RWPE1 (cell line): ENCODE data around the gene SCAANT1.

Experiments
- CTCF ChIA-PET: fragments of 350-600 bp; sonication (Branson Sonifier 250); formaldehyde crosslinking; extraction: SDS; loops from one replicate; lab custom pipeline; 2021; lab: Yijun Ruan, JAX
- POLR2A ChIA-PET: fragments of 400-600 bp; formaldehyde crosslinking; extraction: SDS; loops from one replicate; lab custom pipeline; 2020; ENCODE audit warnings: antibody characterized with exemption; ENCODE audit not compliant: low non-redundant PET; lab: Yijun Ruan, JAX
- DNase-seq: peaks from one replicate; pipeline ENCODE4 v3.0.0; 2012; ENCODE audit warnings: low spot score
- H3K27ac ChIP-seq: fragments of 450-650 bp; 2 replicates; pipeline ENCODE4 v1.5.1; 2017
- TF ChIP-seq, protein P1 (sequence below): fragments of 450-650 bp; conservative IDR thresholded peaks from 2 replicates; pipeline ENCODE4 v1.5.1; 2017; ENCODE audit warnings: low read depth, mild to moderate bottlenecking

The SCAANT1 gene

DNA sequence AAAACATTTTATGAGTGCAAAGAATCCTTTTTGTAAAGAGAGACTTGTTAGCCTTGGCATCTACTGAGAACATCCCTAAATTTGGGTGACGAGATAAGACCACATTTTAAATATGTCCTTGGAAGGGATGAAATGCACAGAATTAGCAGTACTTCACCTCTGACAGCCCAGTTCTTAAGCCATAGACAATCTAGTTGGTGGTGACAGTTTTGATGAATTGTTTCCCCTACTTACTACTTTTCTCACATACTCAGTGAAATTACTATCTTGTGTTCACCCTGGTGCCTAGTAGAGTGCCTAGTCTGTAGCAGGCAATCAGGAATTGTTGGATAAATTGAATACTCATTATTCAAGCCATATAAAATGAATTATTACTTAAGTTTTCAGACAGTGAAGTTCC lies 3.4 kb downstream of the SCAANT1 start:
- TF ChIP-seq, protein P1, sequence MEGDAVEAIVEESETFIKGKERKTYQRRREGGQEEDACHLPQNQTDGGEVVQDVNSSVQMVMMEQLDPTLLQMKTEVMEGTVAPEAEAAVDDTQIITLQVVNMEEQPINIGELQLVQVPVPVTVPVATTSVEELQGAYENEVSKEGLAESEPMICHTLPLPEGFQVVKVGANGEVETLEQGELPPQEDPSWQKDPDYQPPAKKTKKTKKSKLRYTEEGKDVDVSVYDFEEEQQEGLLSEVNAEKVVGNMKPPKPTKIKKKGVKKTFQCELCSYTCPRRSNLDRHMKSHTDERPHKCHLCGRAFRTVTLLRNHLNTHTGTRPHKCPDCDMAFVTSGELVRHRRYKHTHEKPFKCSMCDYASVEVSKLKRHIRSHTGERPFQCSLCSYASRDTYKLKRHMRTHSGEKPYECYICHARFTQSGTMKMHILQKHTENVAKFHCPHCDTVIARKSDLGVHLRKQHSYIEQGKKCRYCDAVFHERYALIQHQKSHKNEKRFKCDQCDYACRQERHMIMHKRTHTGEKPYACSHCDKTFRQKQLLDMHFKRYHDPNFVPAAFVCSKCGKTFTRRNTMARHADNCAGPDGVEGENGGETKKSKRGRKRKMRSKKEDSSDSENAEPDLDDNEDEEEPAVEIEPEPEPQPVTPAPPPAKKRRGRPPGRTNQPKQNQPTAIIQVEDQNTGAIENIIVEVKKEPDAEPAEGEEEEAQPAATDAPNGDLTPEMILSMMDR, result no peak
- POLR2A ChIA-PET, result no interaction called here
- CTCF ChIA-PET, result no interaction called here
- H3K27ac ChIP-seq, result no peak overlapping the region
- no peak for DNase-seq

DNA sequence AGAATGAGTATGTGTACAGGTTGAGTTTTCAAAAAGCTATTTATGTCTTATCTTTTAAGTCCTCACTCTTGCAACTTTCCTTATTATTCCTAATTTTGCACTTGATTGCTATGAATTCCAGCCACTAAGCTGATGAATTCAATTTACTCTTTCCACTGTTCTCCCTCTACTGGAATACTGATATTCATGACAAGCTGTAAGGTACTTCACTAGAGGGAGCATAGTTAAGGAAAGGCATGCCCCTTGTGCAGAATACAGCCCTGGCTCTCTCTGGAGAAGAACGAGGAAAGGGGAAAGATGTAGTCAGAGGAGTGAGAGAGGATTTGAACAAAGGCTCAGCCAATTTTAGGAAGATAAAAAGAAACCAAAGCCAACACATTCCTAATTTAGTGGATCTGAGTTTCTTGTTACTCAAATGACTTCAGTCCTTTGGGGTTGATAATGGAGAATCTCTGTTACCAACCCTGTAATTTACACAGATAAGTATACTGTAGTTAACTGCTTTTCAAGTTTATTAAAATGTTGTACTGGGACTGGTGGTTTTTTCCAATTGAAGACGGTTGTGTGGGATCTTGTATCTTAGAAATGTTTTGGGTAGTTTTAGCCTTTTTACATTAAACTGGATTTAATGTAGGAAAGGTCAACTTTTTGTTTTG lies 4.0 kb downstream of the SCAANT1 start:
- no peak overlapping the region for H3K27ac ChIP-seq
- no peak for DNase-seq
- ChIA-PET POLR2A (no interaction called here), CTCF (no interaction called here)
- TF ChIP-seq, protein P1, result peak; percentile 13; the same call in 1 of the 2 replicates

DNA sequence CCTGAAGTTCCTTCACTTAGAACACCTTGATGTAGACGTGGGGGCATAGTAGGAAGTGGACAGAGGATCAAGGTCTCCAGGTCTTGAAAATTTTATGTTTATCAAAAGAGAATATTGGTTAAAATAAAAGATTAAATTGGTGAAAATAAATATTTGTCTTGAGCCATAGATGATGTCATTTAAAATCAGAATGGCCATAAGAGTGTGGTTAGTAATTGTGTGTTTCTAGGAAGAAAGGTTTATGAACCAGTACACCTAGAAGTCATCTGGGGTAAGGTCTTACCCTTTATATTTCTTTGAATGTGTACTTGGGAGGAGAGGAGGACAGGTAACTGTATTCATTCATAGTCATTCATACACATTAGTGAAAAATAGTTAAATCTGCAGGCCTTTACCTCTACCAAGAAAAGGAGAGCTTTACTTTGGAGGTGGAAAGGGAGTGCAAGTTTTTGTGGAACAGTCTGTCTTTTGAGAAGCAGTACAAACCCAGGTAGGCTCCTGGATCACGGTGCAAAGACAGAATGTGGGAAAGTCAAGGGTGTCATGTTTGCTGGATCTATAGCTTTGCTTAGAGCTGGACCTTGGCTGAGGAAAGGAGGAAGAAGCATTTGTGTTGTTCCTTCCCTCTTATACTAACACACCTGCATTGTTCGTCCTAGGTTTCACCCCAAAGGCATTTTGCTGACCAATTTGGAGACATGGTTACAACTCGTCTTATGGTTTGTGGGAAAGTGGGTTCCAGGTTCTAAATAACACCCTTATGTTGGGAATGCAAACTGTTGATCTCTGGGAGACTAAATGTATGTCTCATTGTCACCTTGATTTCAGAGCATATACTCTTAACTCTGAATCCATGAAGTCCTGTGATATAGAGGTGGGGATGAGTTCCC lies 6.2 kb downstream of the SCAANT1 start:
- ChIA-PET POLR2A (no interaction called here), CTCF (no interaction called here)
- TF ChIP-seq, protein P1, result no peak
- DNase-seq, result no peak
- H3K27ac ChIP-seq, result no peak overlapping the region

DNA sequence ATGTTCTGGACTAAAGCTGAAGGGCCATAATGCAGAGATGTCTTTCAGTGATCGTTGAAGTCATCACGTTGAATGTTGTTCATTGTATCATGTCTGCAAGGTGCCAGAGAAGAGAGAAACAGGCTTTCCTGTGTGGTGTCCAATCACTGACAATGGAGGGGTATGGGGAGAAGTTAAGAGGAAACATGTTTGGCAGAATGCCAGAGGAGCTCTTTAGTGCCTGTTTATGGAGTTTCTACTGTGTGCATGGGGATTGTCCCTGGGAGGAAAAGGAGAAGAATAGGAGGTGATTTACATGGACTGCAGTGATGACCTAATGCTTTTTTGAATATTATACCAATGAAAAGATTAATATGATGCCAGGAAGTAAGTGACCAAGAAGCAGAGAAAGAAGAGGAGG lies 11.7 kb downstream of the SCAANT1 start:
- POLR2A ChIA-PET, result no interaction called here
- CTCF ChIA-PET, result no interaction called here

DNA sequence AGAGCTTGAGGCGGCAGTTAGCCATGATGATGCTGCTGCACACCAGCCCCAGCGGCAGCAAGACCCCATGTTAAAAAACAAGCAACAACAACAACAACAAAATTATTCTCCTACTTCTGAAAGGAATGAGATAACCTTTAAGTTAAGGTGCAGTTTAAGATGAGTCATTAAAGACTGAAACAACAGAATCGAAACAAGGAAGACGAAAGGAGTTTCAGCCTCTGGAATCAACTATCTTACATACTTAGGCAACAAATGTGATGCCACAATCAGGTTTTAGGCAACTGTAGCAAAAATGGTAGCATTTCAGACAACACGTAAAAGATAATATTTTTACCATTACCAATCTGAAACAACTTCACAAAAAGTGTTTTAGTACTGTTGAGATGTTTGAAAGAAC lies 12.2 kb downstream of the SCAANT1 start:
- ChIA-PET POLR2A (no interaction called here), CTCF (interaction anchor here (0.6 kb wide), 1 partner anchor 30 kb away, joined by 3 read pairs; no protein-coding TSS in a partner anchor)
- no peak for DNase-seq
- H3K27ac ChIP-seq, result no peak overlapping the region
- TF ChIP-seq, protein P1, result no peak

More for the DNA sequence above, 11.7 kb downstream of the SCAANT1 start:
- DNase-seq, result no peak
- H3K27ac ChIP-seq, result no peak overlapping the region
- TF ChIP-seq, protein P1, result no peak

DNA sequence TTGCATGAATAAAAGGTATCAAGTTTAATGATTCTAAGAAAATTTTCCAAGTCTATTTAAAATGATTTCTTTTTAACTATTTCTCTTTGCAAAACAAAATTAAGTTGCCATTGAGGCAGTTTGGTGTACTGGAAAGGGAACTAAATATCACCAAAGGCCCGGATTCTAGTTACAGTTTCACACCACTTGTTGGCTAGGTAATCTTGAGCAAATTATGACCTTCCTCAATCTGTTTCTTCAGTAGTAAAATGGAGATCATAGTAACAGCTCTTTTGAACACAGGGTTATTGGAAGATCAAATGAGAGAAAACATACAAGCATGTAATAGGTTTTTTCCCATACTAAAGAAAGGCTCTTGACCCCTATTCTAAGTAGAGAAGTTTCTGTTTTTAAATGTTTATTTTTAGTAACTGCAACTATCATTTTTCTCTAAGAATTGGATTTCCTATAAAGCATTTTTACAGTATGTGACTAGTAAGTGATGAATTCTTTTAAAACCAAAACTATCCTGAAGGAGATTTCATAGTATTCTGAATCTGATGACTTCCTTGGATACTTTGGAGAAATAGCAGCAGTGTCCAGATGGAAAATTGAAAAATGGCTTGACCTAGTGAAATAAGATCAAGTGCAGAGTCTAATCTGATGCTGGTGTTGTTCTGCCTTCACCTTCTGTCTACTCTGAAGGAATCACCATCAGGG lies 15.7 kb downstream of the SCAANT1 start:
- POLR2A ChIA-PET, result no interaction called here
- H3K27ac ChIP-seq, result no peak overlapping the region
- no peak for DNase-seq
- CTCF ChIA-PET, result interaction anchor here (0.6 to 0.8 kb wide), 2 partner anchors 23 to 573 kb away, joined by 4 to 5 read pairs; no protein-coding TSS in a partner anchor
- TF ChIP-seq, protein P1, result no peak
